ENCODE data around the gene TEAD1.

GRCh38 chr11:12677131-12677530 is 2.9 kb downstream of the TEAD1 start:
- TF ChIP-seq CTCF (IDR thresholded peaks at IDR 0.05) (no peak), POLR2A (IDR thresholded peaks at IDR 0.05) (no peak)
